ENCODE measurements around the gene CERS5.

- TF ChIP-seq POLR2A (IDR thresholded peaks at IDR 0.05) (no peak), POLR2AphosphoS5 (IDR thresholded peaks at IDR 0.05) (no peak), CTCF (IDR thresholded peaks at IDR 0.05) (no peak)
Observed at GRCh38 chr12:50120953-50121352, 46.2 kb downstream of the CERS5 start.
